Measurements from ENCODE around the gene S100B.

- TF ChIP-seq PRMT5 (CRISPR knock-in tag; IDR thresholded peaks at IDR 0.05) (no peak), ZNF146 (CRISPR knock-in tag; IDR thresholded peaks at IDR 0.05; ENCODE audit: unreplicated experiment) (no peak), ZNF449 (CRISPR knock-in tag; IDR thresholded peaks at IDR 0.05) (no peak), RCOR1 (IDR thresholded peaks at IDR 0.05; ENCODE audit: borderline replicate concordance in 1 of 2, low read depth in 2 of 2, low read length in 2 of 2) (no peak)
These were observed 45.4 kb downstream of the S100B start for GRCh38 chr21:46559291-46559983.

Data from K562 (cell line).